ENCODE measurements around the gene METTL17. TPM values are rescaled to one million over a fixed set of nuclear protein-coding genes. Genes with fewer than 3 reads are reported as not detected.

Gene METTL17
- total and polyA plus RNA-seq, 2 of the 13 experiments (the other 11 are each of a cell fraction or from before 2014, with no cell fraction given), result 122 to 199 TPM

DNA sequence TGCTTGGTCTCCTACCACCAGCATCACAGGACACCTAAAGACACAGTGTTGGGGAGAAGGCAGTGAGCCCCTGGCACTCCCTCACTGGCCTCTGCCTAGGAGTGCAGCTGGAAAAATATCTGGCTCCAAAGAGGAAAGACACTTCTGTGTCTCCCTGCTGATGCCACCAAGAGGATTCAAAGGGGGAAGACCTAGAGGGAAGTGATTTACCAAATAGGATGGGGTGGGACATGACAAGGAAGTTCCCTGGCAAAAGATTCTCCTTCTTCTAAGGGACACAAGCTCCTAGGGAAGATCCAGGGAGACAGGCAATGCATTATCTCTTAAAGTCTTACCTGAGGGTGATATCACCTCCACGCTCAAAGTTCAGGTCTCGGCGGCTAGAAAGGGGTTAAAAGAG lies 29.0 kb downstream of the METTL17 start (continued):
- no peak for TF ChIP-seq LRRFIP1 (CRISPR knock-in tag; conservative IDR thresholded peaks at IDR 0.05)
- no peak for TF ChIP-seq FOXO1 (CRISPR knock-in tag; IDR thresholded peaks at IDR 0.05)
- no peak for TF ChIP-seq IKZF4 (CRISPR knock-in tag; IDR thresholded peaks at IDR 0.05; ENCODE audit: borderline replicate concordance, low read depth, not compliant biosample characterization)
- TF ChIP-seq CC2D1A (CRISPR knock-in tag; IDR thresholded peaks at IDR 0.05), result no peak
- TF ChIP-seq PITX1 (CRISPR knock-in tag; IDR thresholded peaks at IDR 0.05), result no peak
- TF ChIP-seq PCBP2 (optimal IDR thresholded peaks at IDR 0.05; ENCODE audit: low read depth, low read length, poor library complexity, severe bottlenecking), result no peak
- TF ChIP-seq SRSF1 (optimal IDR thresholded peaks at IDR 0.05; ENCODE audit: low read depth, low read length), result no peak
- TF ChIP-seq SP2 (CRISPR knock-in tag; IDR thresholded peaks at IDR 0.05), result no peak

- CTCF ChIA-PET (ENCODE audit: low intra/inter-chr PET ratio, low total read pairs), result interaction anchor here (1.2 kb wide), 1 partner anchor 21 kb away, joined by 5 read pairs; no protein-coding TSS in a partner anchor
- H3K36me3 ChIP-seq (replicated peaks in 1 of 2; ENCODE audit: control insufficient read depth in 1 of 2, insufficient read depth in 2 of 2, low read length in 2 of 2), result peaks cover 35 to 51% of the 10 kb centered on the region in 2 experiments
- intact Hi-C loops (cut with micrococcal nuclease; ENCODE audit: unreplicated experiment), result no loop called here
Measured at GRCh38 chr14:21019366-21019765, 29.6 kb downstream of the METTL17 start.

More at GRCh38 chr14:21019366-21019765, 29.6 kb downstream of the METTL17 start:
- Histone ChIP-seq H3K27ac (ENCODE audit: extremely low read length, insufficient read depth, low read length) (no peak overlapping the region), H3K27me3 (ENCODE audit: control insufficient read depth in 1 of 2, insufficient read depth in 2 of 2, low read length in 2 of 2) (no peaks in the 10 kb centered on the region), H3K4me2 (ENCODE audit: low read depth, low read length) (no peak overlapping the region), H3K4me1 (ENCODE audit: insufficient read depth, low read length) (peaks cover 41% of the 10 kb centered on the region), H3K9me3 (ENCODE audit: low read length) (no peaks in the 10 kb centered on the region), H3K4me3 (replicated peaks in 1 of 3; ENCODE audit: insufficient read depth in 1 of 3, low read depth in 2 of 3, low read length in 3 of 3) (no peak overlapping the region), H4K20me1 (ENCODE audit: insufficient read depth, low read length) (no peaks in the 10 kb centered on the region), H3K9ac (ENCODE audit: insufficient read depth, low read depth, low read length) (no peak overlapping the region), H3K79me2 (ENCODE audit: insufficient read depth, low read length) (peaks cover 13% of the 10 kb centered on the region), H2AFZ (ENCODE audit: low read length) (no peak overlapping the region)
- TF ChIP-seq JARID2 (CRISPR knock-in tag; IDR thresholded peaks at IDR 0.05; ENCODE audit: insufficient replicate concordance), result no peak
- no peak for TF ChIP-seq SPEN (CRISPR knock-in tag; IDR thresholded peaks at IDR 0.05; ENCODE audit: low read depth)
- in situ Hi-C loops (cut with HindIII; ENCODE audit: extremely low pct_ligation_motif_present, low pct_unique_long_range_greater_than_20kb), result loop anchor here (5.0 kb wide), 1 partner anchor 83 kb away; the partner anchor contains the start of gene TMEM253
- BruUV-seq (replicated peaks), result no TSS peak
- ATAC-seq, result no peak
- 88% methylated on average over 1 of the region's 1 CpG for WGBS (ENCODE audit: low lambda C conversion rate)
- DNase-seq (ENCODE audit: low spot score), result no peak
- POLR2A ChIA-PET, result interaction anchor here (1.2 kb wide), 1 partner anchor 52 kb away, joined by 3 read pairs; no protein-coding TSS in a partner anchor
- FAIRE-seq, result no peak

Data from HepG2 (cell line).